Gastrocnemius medialis (tissue), 4 donors: ENCODE data around the gene MARCHF10.

Experiments
- CTCF ChIP-seq, 5 experiments: fragments of 450-650 bp in 3 of 5; fragments of 200-600 bp in 2 of 5; sonication (generic) in 2 of 5; IDR thresholded peaks in 4 of 5; conservative IDR thresholded peaks in 1 of 5; 1 replicate in 4 of 5; 2 replicates in 1 of 5; pipeline ENCODE4 v1.5.1; 2016 to 2019; ENCODE audit warnings: antibody characterized with exemption in 5 of 5, mild to moderate bottlenecking in 3 of 5, moderate library complexity in 3 of 5
- POLR2A ChIP-seq, 2 donors: fragments of 450-650 bp; IDR thresholded peaks; one replicate each; pipeline ENCODE4 v1.6.1; 2017; ENCODE audit warnings: antibody characterized with exemption in 2 of 2, mild to moderate bottlenecking in 2 of 2, moderate library complexity in 2 of 2

- no peak for TF ChIP-seq CTCF (IDR thresholded peaks at IDR 0.05 in 4 of 5, conservative IDR thresholded peaks at IDR 0.05 in 1 of 5)
- no peak for TF ChIP-seq POLR2A (IDR thresholded peaks at IDR 0.05)
Observed at GRCh38 chr17:62765351-62765750, 42.8 kb downstream of the MARCHF10 start.
